ENCODE results near the gene NARS2.

The NARS2 gene

GRCh38 chr11:78403781-78404180 is 170.9 kb downstream of the NARS2 start:
- no peak for DNase-seq

GRCh38 chr11:78402847-78403246 is 171.8 kb downstream of the NARS2 start:
- no peak for DNase-seq

- DNase-seq: no peak
Measured at GRCh38 chr11:78400702-78401101, 174.0 kb downstream of the NARS2 start.

GRCh38 chr11:78400116-78400515 is 174.5 kb downstream of the NARS2 start:
- no peak for DNase-seq

- DNase-seq: no peak
Measured at GRCh38 chr11:78399136-78399535, 175.5 kb downstream of the NARS2 start.

GRCh38 chr11:78398715-78399114 is 175.9 kb downstream of the NARS2 start:
- DNase-seq: no peak

GRCh38 chr11:78397398-78397797 is 177.3 kb downstream of the NARS2 start:
- DNase-seq: no peak

- no peak for DNase-seq
Measured at GRCh38 chr11:78395597-78395996, 179.1 kb downstream of the NARS2 start.

GRCh38 chr11:78392854-78393253 is 181.8 kb downstream of the NARS2 start:
- no peak for DNase-seq

GRCh38 chr11:78391424-78391823 is 183.2 kb downstream of the NARS2 start:
- no peak for DNase-seq

GRCh38 chr11:78390809-78391208 is 183.9 kb downstream of the NARS2 start:
- no peak for DNase-seq

GRCh38 chr11:78386215-78386941 is 188.3 kb downstream of the NARS2 start:
- no peak for DNase-seq
